GM10266 (cell line): ENCODE data around the gene ANP32A.

Source experiments
- DNase-seq: peaks from one replicate; pipeline ENCODE4 v3.0.0; 2012; ENCODE audit errors: extremely low spot score
- CTCF ChIP-seq: IDR thresholded peaks from 2 replicates; pipeline ENCODE4 v1.5.1; 2012; ENCODE audit warnings: mild to moderate bottlenecking, low read depth; ENCODE audit not compliant: control insufficient read depth, insufficient read depth; ENCODE audit errors: missing control alignments

ANP32A gene

GRCh38 chr15:68791431-68792283 lies 29.0 kb downstream of the ANP32A start:
- no peak for TF ChIP-seq CTCF
- DNase-seq: peak; percentile 77

- TF ChIP-seq CTCF: no peak
- no peak for DNase-seq
These were observed 29.8 kb downstream of the ANP32A start for GRCh38 chr15:68790910-68791309.

- no peak for TF ChIP-seq CTCF
- no peak for DNase-seq
These were observed 30.5 kb downstream of the ANP32A start for GRCh38 chr15:68790242-68790575.

GRCh38 chr15:68789534-68790241 lies 31.0 kb downstream of the ANP32A start:
- no peak for TF ChIP-seq CTCF
- DNase-seq: no peak

GRCh38 chr15:68789091-68789490 lies 31.6 kb downstream of the ANP32A start:
- DNase-seq: no peak
- TF ChIP-seq CTCF: no peak

- TF ChIP-seq CTCF: no peak
These were observed 32.5 kb downstream of the ANP32A start for GRCh38 chr15:68788264-68788624.

More at GRCh38 chr15:68788264-68788624, 32.5 kb downstream of the ANP32A start:
- no peak for DNase-seq
